ENCODE results near the gene USP48.
"Not testable (repeated sequence)": the region's sequence is repeated elsewhere in the genome, so short reads cannot be mapped to it uniquely, and the experiment has no call there.

USP48 gene

GRCh38 chr1:21774835-21775549 lies 8.0 kb downstream of the USP48 start:
- no peak for DNase-seq (ENCODE audit: low read depth in 1 of 2, low spot score in 1 of 2)

DNA sequence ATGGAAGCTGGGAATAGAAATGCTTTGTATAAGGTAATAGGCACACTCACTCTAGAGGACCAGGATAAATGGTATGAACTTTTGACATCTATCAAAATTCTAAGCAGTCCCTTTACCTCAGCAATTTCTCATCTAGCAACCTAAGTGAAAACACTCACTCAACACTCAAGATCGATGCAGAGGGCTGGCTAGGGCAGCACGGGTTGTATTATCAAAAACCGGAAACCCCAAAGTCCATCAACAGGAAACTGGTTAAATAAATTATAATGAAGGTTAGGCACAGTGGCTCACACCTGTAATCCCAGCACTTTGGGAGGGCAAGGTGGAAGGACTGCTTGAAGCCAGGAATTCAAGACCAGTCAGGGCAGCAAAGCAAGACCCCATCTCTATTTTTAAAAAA lies 9.4 kb downstream of the USP48 start:
- DNase-seq (ENCODE audit: low read depth in 1 of 2, low spot score in 1 of 2): no peak

DNA sequence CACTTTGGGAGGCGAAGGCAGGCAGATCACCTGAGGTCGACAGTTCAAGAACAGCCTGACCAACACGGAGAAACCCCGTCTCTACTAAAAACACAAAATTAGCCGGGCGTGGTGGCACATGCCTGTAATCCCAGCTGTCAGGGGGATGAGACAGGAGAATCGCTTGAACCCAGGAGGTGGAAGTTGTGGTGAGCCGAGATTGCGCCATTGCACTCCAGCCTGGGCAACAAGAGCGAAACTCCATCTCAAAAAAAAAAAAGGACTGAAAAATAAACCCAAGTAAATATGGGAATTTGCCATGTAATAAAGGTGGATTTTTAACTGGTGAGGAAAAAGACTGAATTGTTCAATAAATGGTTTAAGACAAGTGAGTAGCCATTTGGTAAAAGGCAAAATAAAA lies 11.3 kb downstream of the USP48 start:
- DNase-seq (ENCODE audit: low read depth in 1 of 2, low spot score in 1 of 2): not testable (repeated sequence)

DNA sequence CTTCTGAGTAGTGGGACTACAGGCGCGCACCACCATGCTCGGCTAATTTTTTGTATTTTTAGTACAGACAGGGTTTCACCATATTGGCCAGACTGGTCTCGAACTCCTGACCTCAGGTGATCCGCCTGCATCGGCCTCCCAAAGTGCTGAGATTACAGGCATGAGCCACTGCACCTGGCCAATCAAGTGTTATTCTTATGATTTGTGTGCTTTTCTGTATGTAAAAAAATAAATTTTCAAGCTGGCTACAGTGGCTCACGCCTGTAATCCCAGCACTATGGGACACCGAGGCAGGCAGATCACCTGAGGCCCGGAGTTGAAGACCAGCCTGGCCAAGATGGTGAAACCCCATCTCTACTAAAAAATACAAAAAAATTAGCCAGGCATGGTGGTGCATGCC lies 12.3 kb downstream of the USP48 start:
- DNase-seq (ENCODE audit: low read depth in 1 of 2, low spot score in 1 of 2): not testable (repeated sequence)

DNA sequence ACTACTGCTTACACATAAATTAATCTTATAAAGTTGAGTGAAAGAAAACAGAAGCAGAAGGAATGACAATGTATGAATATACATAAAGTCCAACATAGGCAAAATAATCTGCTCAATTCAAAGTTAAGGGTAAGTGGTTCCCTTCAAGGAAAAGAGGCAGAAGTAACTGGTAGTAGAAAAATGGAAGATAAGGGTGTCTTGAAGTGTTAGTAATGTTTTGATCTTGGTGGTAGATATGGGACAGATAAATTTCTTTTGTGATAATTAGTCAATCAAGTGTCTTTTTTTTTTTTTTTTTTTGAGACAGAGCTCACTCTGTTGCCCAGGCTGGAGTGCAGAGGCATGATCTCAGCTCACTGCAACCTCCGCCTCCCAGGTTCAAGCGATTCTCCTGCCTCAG lies 12.7 kb downstream of the USP48 start:
- DNase-seq (ENCODE audit: low read depth in 1 of 2, low spot score in 1 of 2): no peak

- DNase-seq (ENCODE audit: low read depth in 1 of 2, low spot score in 1 of 2): not testable (repeated sequence)
Observed at GRCh38 chr1:21767106-21767505, 15.8 kb downstream of the USP48 start.

DNA sequence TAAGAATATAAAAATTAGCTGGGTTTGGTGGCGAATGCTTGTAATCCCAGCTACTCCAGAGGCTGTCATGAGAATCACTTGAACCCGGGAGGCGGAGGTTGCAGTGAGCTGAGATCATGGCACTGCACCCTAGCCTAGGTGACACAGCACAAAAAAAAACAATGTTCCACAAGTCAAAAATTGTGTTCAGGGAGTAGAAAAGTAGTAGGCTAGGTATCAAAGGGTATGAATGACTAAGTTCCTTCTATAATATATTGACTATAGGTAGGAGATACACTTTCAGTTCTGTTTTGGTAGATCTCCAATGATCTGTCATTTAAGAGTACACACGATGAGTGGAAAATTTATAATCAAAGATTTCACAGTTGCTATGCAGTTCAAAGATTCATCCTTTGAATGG lies 16.7 kb downstream of the USP48 start:
- DNase-seq (ENCODE audit: low read depth in 1 of 2, low spot score in 1 of 2): no peak

DNA sequence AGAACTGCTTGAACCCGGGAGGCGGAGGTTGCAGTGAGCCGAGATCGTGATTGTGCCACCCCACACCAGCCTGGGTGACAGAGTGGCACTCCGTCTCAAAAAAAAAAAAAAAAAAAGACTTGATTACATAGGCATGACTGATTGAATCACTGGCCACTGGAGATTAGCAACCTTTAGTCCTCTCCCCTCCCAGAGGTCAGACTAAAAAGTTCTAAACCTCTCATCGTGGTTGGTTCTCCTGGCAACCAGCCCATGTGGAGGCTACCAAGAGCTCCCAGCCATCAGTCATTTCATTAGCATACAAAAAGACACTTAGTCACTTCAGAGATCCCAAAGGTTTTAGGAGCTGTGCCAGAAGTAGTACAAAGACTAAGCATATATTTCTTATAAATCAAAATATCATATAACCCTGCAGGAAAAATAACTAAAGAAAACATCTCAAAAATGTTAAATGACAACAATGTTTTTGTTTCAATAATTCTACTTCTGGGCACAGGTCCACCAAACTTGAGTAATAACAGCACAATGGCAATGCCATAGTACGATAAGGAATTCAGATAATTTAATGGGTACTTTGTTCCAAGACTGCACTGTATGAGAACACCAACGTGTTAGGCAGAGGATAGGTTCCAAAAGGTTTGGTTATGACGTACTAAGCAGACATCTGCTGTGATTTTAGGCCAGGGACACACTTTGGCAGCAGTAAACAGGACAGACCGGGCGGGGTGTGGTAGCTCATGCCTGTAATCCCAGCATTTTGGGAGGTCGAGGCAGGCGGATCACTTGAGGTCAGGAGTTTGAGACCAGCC lies 18.1 kb downstream of the USP48 start:
- no peak for DNase-seq (ENCODE audit: low read depth in 1 of 2, low spot score in 1 of 2)

DNA sequence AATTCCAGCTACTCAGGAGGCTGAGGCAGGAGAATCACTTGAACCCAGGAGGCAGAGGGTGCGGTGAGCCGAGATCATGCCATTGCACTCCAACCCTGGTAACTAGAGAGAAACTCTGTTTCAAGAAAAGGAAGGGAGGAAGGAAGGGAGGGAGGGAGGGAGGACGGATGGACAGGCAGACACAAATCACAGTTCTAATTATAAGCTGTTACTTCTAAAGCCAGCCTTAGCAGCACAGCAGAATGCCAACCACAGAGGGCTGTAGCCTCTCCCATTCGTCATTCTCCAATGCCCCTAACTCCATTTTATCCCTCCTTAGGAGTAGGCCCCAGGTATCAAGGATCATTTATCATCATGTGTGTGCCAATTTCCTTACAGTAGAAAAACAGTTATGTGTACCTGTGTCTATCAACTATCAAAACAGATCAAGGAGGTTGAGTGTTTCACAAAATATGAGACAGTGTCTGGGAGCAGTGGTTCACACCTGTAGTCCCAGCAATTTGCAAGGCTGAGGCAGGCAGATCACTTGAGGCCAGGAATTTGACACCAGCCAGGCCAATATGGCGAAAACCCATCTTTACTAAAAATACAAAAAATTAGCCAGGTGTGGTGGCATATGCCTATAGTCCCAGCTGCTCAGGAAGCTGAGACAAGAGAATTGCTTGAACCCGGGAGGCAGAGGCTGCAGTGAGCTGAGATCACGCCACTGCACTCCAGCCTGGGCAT lies 19.1 kb downstream of the USP48 start:
- DNase-seq (ENCODE audit: low read depth in 1 of 2, low spot score in 1 of 2): no peak

- DNase-seq (ENCODE audit: low read depth in 1 of 2, low spot score in 1 of 2): no peak
Observed at GRCh38 chr1:21763236-21763635, 19.7 kb downstream of the USP48 start.

GRCh38 chr1:21762022-21762404 lies 20.9 kb downstream of the USP48 start:
- DNase-seq (ENCODE audit: low read depth in 1 of 2, low spot score in 1 of 2): no peak

- DNase-seq (ENCODE audit: low read depth in 1 of 2, low spot score in 1 of 2): no peak
Observed at GRCh38 chr1:21761052-21761451, 21.9 kb downstream of the USP48 start.

GRCh38 chr1:21759818-21760217 lies 23.1 kb downstream of the USP48 start:
- no peak for DNase-seq (ENCODE audit: low read depth in 1 of 2, low spot score in 1 of 2)

DNA sequence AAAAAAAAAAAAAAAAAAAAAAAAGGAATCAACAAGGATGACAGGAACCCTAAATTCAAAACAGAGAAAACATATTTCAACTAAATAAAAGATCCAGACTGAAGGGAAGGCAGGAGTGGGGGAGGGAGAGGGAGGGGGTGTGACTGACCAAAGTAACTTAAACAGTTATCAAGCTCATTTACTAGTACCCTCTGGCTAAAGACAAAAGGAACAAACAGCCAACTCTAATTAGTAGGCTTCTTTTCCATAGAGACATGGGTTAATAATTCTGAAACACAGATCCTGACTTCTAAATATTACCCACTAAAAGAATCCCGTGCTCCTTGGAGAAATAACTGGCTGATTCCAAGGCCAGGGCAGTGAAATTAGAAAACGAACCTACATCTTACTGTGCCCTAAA lies 23.8 kb downstream of the USP48 start:
- DNase-seq (ENCODE audit: low read depth in 1 of 2, low spot score in 1 of 2): no peak

DNA sequence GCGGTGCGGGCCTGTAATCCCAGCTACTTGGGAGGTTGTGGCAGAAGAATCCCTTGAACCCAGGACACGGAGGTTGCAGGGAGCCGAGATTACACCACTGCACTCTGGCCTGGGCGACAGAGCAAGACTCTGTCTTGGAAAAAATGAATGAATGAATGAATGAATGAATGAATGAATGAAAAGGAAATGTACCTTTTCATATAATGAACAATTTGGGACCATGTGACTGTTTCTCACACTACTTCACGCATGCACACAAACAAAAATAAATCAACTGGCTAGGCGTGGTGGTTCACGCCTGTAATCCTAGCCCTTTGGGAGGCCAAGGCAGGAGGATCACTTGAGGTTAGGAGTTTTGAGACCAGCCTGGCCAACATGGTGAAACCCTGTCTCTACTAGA lies 24.3 kb downstream of the USP48 start:
- DNase-seq (ENCODE audit: low read depth in 1 of 2, low spot score in 1 of 2): no peak

GRCh38 chr1:21756393-21757089 lies 26.4 kb downstream of the USP48 start:
- DNase-seq (ENCODE audit: low read depth in 1 of 2, low spot score in 1 of 2): no peak

DNA sequence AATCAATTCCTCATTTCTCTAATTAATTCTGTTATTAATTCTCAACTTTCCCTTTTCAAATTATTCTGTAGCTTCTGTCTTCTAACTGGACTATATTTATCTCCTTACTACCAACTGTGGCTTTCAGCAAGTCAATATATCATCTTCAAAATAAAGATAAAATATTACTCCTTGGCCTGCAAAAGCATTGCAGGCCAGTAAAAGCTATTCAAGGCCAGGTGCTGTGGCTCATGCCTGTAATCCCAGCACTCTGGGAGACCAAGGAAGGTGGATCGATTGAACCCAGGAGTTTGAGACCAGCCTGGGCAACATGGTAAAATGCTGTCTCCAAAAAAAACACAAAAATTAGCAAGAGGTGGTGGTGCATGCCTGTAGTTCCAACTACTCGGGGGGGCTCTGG lies 27.9 kb downstream of the USP48 start:
- DNase-seq (ENCODE audit: low read depth in 1 of 2, low spot score in 1 of 2): no peak

DNA sequence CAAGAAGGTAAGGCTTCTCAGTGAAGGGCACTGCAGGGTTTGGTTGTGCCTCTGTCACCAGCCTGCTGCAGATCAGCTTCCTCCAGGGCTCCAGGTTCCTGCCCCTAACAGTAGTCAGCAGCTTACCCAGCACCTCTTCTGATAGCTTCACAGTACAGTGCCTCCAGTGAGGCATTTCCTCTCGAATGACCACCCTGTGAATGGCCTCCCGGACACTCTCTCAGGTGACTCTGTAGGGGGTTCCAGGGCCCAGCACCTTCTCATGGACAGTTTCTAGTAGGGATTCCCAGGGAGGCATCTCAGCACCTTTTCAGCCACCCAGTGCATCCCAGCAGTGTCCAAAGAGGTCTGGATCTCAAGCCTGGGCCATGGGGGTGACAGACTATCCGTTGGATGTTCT lies 28.4 kb downstream of the USP48 start:
- DNase-seq (ENCODE audit: low read depth in 1 of 2, low spot score in 1 of 2): no peak

DNA sequence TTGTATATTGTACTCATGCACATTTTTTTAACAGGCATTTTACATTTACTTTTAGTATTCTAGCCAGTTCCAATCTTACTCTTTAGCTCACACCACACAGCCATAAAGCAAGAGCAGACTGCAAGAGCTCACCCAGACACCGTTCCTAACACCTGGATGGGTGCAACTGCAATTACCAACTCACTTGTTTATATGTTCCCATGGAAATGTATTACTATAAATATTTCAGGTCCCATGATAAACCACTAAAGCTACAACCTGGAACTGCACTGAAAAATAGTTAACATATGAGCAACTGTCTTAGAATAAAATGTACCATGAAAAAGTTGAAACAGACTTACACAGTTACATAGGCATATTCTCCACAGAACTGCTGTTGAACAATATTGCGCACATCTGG lies 30.8 kb downstream of the USP48 start:
- DNase-seq (ENCODE audit: low read depth in 1 of 2, low spot score in 1 of 2): no peak

DNA sequence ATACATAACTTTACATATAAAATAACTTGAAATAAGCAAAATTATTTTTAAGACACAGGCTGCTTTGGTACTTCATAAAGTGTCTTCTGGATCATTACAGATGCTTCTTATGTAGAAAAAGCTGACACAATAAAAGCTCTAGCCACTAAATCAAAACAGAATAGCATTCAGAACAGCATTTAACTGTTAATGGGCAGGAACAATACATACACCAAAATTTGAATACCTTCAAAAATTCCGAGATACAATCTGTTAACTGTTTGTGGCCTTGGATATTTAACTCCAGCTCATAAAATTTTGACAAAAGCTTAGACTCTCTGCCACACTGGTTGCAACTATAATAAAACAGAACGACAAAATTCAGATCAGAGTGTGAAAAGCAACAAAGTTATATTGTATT lies 31.7 kb downstream of the USP48 start:
- no peak for DNase-seq (ENCODE audit: low read depth in 1 of 2, low spot score in 1 of 2)

GRCh38 chr1:21750841-21751240 lies 32.1 kb downstream of the USP48 start:
- DNase-seq (ENCODE audit: low read depth in 1 of 2, low spot score in 1 of 2): no peak
